Breast epithelium (tissue), 3 donors: ENCODE results near the gene PRMT5.

Source experiments
- CTCF ChIP-seq, 3 donors: fragments of 450-650 bp; IDR thresholded peaks; one replicate each; pipeline ENCODE4 v1.5.1; 2016 to 2017; ENCODE audit warnings: antibody characterized with exemption in 3 of 3, mild to moderate bottlenecking in 3 of 3, moderate library complexity in 3 of 3
- POLR2A ChIP-seq: fragments of 450-650 bp; IDR thresholded peaks from one replicate; pipeline ENCODE4 v1.6.1; 2016; ENCODE audit warnings: antibody characterized with exemption, mild to moderate bottlenecking, moderate library complexity
- POLR2AphosphoS5 ChIP-seq, 3 donors: sonication (generic); formaldehyde crosslinking; IDR thresholded peaks; one replicate each; pipeline ENCODE4 v1.6.1; 2017; ENCODE audit warnings: antibody characterized with exemption in 3 of 3

DNA sequence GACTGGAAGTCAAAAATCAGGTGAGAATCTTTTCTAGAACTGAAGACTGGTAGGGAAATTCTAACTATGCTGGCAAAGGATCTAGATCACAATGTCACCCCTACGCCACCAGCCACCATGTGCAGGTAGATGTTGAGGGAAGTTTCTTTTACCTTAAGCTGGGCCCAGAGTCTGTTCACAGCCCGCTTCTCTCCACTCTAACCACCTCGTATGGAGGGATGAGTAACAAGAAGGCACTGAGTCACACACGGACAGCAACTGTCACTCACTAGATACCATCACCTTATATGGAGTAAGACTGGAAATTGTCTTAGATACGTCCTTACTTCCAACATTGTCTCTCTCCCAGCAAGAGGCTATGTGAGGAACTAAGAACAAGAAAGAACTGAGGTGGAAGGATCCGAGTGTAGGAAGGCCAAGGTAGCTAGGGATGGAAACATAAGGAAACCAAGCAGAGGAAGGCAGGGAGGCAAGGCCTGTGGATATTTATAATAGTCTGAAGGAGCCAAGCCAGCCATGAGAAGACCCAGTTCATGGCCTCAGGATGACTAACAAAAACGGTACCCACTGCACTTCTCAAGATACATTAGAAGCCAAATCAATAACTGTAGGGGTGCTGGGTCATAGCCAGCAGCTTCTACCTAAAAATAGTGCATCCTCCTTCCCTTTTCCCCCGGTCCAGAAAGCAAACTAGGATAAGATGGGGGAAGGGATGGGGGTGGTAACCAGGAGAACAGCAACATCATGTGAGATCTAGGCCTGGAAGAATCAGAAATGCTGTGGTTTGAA lies 30.7 kb downstream of the PRMT5 start:
- no peak for TF ChIP-seq CTCF (IDR thresholded peaks at IDR 0.05)
- no peak for TF ChIP-seq POLR2AphosphoS5 (IDR thresholded peaks at IDR 0.05)
- TF ChIP-seq POLR2A: no peak
